BLaER1 treated with 17β-estradiol and CSF1 and Interleukin-3, amounts not matched to agents 10 nM and 100 nM (cell line): ENCODE results near the gene BRCA2.
A peak's percentile ranks its signal among the peaks of the same experiment; 100 is the strongest.
"Not testable (repeated sequence)": the region's sequence is repeated elsewhere in the genome, so short reads cannot be mapped to it uniquely, and the experiment has no call there.

Source experiments
- H3K27ac ChIP-seq, 11 experiments: shearing (Covaris generic); formaldehyde crosslinking; 2 replicates each; pipeline ENCODE4 v1.8.1; 2022
- H3K27me3 ChIP-seq, 11 experiments: shearing (Covaris generic); formaldehyde crosslinking; 2 replicates each; pipeline ENCODE4 v1.8.1; 2022
- H3K36me3 ChIP-seq, 11 experiments: shearing (Covaris generic); formaldehyde crosslinking; 2 replicates each; pipeline ENCODE4 v1.8.1; 2022
- H3K4me1 ChIP-seq, 10 experiments: shearing (Covaris generic); formaldehyde crosslinking; 2 replicates each; pipeline ENCODE4 v1.8.1; 2022
- H3K4me2 ChIP-seq, 11 experiments: shearing (Covaris generic); formaldehyde crosslinking; 2 replicates each; pipeline ENCODE4 v1.8.1; 2022
- H3K4me3 ChIP-seq, 10 experiments: shearing (Covaris generic); formaldehyde crosslinking; 2 replicates each; pipeline ENCODE4 v1.8.1; 2022
- H3K9ac ChIP-seq, 11 experiments: shearing (Covaris generic); formaldehyde crosslinking; 2 replicates each; pipeline ENCODE4 v1.8.1; 2022
- H3K9me3 ChIP-seq, 11 experiments: shearing (Covaris generic); formaldehyde crosslinking; replicated peaks in 1 of 11; 2 replicates each; pipeline ENCODE4 v1.8.1; 2022
- H4K20me1 ChIP-seq, 11 experiments: shearing (Covaris generic); formaldehyde crosslinking; 2 replicates each; pipeline ENCODE4 v1.8.1; 2022
- Cebpa-rat ChIP-seq, 11 experiments: shearing (Covaris generic); IDR thresholded peaks; 2 replicates each; pipeline ENCODE4 v1.8.1; 2022

The BRCA2 gene

GRCh38 chr13:32320528-32320927 is 5.2 kb downstream of the BRCA2 start:
- Histone ChIP-seq H3K9ac (no peak overlapping the region), H3K27ac (no peak overlapping the region), H3K4me3 (no peak overlapping the region), H3K4me2 (no peak overlapping the region), H3K9me3 (peaks cover 0 to 10% (median 6%) of the 10 kb centered on the region in 11 experiments; a peak in 8 of 22 replicates), H3K27me3 (no peaks in the 10 kb centered on the region), H3K4me1 (peaks cover 12 to 27% (median 20%) of the 10 kb centered on the region in 10 experiments; a peak in 19 of 20 replicates), H3K36me3 (peaks cover 0 to 73% (median 58%) of the 10 kb centered on the region in 11 experiments; a peak in 20 of 22 replicates), H4K20me1 (no peaks in the 10 kb centered on the region)
- no peak for TF ChIP-seq Cebpa-rat (IDR thresholded peaks at IDR 0.05)

- H4K20me1 ChIP-seq, result no peaks in the 10 kb centered on the region
- H3K9me3 ChIP-seq, result peaks cover 0 to 10% (median 6%) of the 10 kb centered on the region in 11 experiments; a peak in 8 of 22 replicates
- no peak overlapping the region for H3K9ac ChIP-seq
- peaks cover 0 to 92% (median 73%) of the 10 kb centered on the region in 11 experiments; a peak in 20 of 22 replicates for H3K36me3 ChIP-seq
- no peak overlapping the region for H3K4me2 ChIP-seq
- no peak overlapping the region for H3K4me3 ChIP-seq
- no peak overlapping the region for H3K27ac ChIP-seq
- no peaks in the 10 kb centered on the region for H3K27me3 ChIP-seq
- no peak for TF ChIP-seq Cebpa-rat (IDR thresholded peaks at IDR 0.05)
- H3K4me1 ChIP-seq, result no peaks in the 10 kb centered on the region
Observed at GRCh38 chr13:32323912-32324311, 8.6 kb downstream of the BRCA2 start.

GRCh38 chr13:32330441-32330840 is 15.1 kb downstream of the BRCA2 start:
- Histone ChIP-seq H3K27me3 (no peaks in the 10 kb centered on the region), H3K36me3 (peaks cover 26 to 95% (median 82%) of the 10 kb centered on the region in 11 experiments; a peak in 20 of 22 replicates), H3K9me3 (peaks cover 0 to 19% (median 11%) of the 10 kb centered on the region in 11 experiments; a peak in 9 of 22 replicates), H3K4me3 (no peak overlapping the region), H4K20me1 (no peaks in the 10 kb centered on the region), H3K4me2 (no peak overlapping the region), H3K27ac (no peak overlapping the region), H3K9ac (no peak overlapping the region), H3K4me1 (no peaks in the 10 kb centered on the region)
- no peak for TF ChIP-seq Cebpa-rat (IDR thresholded peaks at IDR 0.05)

- no peaks in the 10 kb centered on the region for H3K27me3 ChIP-seq
- no peak overlapping the region for H3K9ac ChIP-seq
- H3K27ac ChIP-seq, result no peak overlapping the region
- TF ChIP-seq Cebpa-rat (IDR thresholded peaks at IDR 0.05), result no peak
- no peak overlapping the region for H3K4me2 ChIP-seq
- H3K4me3 ChIP-seq, result no peak overlapping the region
- peaks cover 0 to 29% (median 16%) of the 10 kb centered on the region in 11 experiments; a peak in 12 of 22 replicates for H3K9me3 ChIP-seq
- no peaks in the 10 kb centered on the region for H4K20me1 ChIP-seq
- H3K36me3 ChIP-seq, result peaks cover 37 to 96% (median 82%) of the 10 kb centered on the region in 11 experiments; a peak in 21 of 22 replicates
- no peaks in the 10 kb centered on the region for H3K4me1 ChIP-seq
Observed at GRCh38 chr13:32334671-32335070, 19.4 kb downstream of the BRCA2 start.

- no peak overlapping the region for H3K9ac ChIP-seq
- H3K4me1 ChIP-seq, result peaks cover 0 to 11% (median 0%) of the 10 kb centered on the region in 10 experiments; a peak in 4 of 20 replicates
- peaks cover 0 to 29% (median 15%) of the 10 kb centered on the region in 11 experiments; a peak in 11 of 22 replicates for H3K9me3 ChIP-seq
- TF ChIP-seq Cebpa-rat (IDR thresholded peaks at IDR 0.05), result no peak
- H3K27ac ChIP-seq, result peak overlapping the region in 6 of 11 experiments; percentile 1 to 45 (median 24); a peak in 7 of 22 replicates
- H3K4me2 ChIP-seq, result peak overlapping the region in 2 of 11 experiments; percentile 3 to 13; a peak in 3 of 22 replicates
- H3K36me3 ChIP-seq, result peaks cover 8 to 84% (median 53%) of the 10 kb centered on the region in 11 experiments; a peak in 21 of 22 replicates
- no peaks in the 10 kb centered on the region for H4K20me1 ChIP-seq
- H3K4me3 ChIP-seq, result no peak overlapping the region
- no peaks in the 10 kb centered on the region for H3K27me3 ChIP-seq
Observed at GRCh38 chr13:32340914-32341313, 25.6 kb downstream of the BRCA2 start.

GRCh38 chr13:32347651-32348050 is 32.3 kb downstream of the BRCA2 start:
- Histone ChIP-seq H3K9me3 (peaks cover 0 to 14% (median 6%) of the 10 kb centered on the region in 11 experiments; a peak in 9 of 22 replicates), H3K9ac (no peak overlapping the region), H3K36me3 (peaks cover 19 to 98% (median 52%) of the 10 kb centered on the region in 11 experiments; a peak in 21 of 22 replicates), H3K4me2 (no peak overlapping the region), H3K4me3 (no peak overlapping the region), H3K4me1 (no peaks in the 10 kb centered on the region), H3K27me3 (no peaks in the 10 kb centered on the region), H4K20me1 (no peaks in the 10 kb centered on the region), H3K27ac (no peak overlapping the region)
- no peak for TF ChIP-seq Cebpa-rat (IDR thresholded peaks at IDR 0.05)

- not testable (repeated sequence) for H3K4me3 ChIP-seq, H3K4me1 ChIP-seq, H3K4me2 ChIP-seq, H3K27ac ChIP-seq, H3K27me3 ChIP-seq, H4K20me1 ChIP-seq, H3K9ac ChIP-seq
- Histone ChIP-seq H3K9me3 (peaks cover 0 to 14% (median 3%) of the 10 kb centered on the region in 11 experiments; a peak in 8 of 22 replicates), H3K36me3 (peaks cover 19 to 97% (median 62%) of the 10 kb centered on the region in 11 experiments; a peak in 21 of 22 replicates)
Observed at GRCh38 chr13:32350839-32351441, 35.6 kb downstream of the BRCA2 start.

GRCh38 chr13:32354040-32354439 is 38.7 kb downstream of the BRCA2 start:
- Histone ChIP-seq H3K9me3 (peaks cover 0 to 14% (median 0%) of the 10 kb centered on the region in 11 experiments; a peak in 8 of 22 replicates), H4K20me1 (no peaks in the 10 kb centered on the region), H3K4me1 (no peaks in the 10 kb centered on the region), H3K36me3 (peaks cover 8 to 97% (median 69%) of the 10 kb centered on the region in 11 experiments; a peak in 21 of 22 replicates), H3K9ac (no peak overlapping the region), H3K4me2 (no peak overlapping the region), H3K27ac (no peak overlapping the region), H3K4me3 (no peak overlapping the region), H3K27me3 (no peaks in the 10 kb centered on the region)
- TF ChIP-seq Cebpa-rat (IDR thresholded peaks at IDR 0.05), result no peak

GRCh38 chr13:32355935-32356334 is 40.6 kb downstream of the BRCA2 start:
- peaks cover 6 to 96% (median 59%) of the 10 kb centered on the region in 11 experiments; a peak in 20 of 22 replicates for H3K36me3 ChIP-seq
- not testable (repeated sequence) for H3K4me1 ChIP-seq, H3K4me2 ChIP-seq, H3K4me3 ChIP-seq, H3K27ac ChIP-seq, H3K9me3 ChIP-seq, H3K27me3 ChIP-seq, H3K9ac ChIP-seq, H4K20me1 ChIP-seq
